GM19193 (cell line): ENCODE results near the gene ABLIM1.

Source experiments
- POLR2A ChIP-seq: IDR thresholded peaks from 4 replicates; pipeline ENCODE4 v1.6.1; 2011; ENCODE audit not compliant: insufficient read depth, insufficient read length; ENCODE audit errors: extremely low read depth

Gene ABLIM1

GRCh38 chr10:114520453-114520852, 137.6 kb downstream of the ABLIM1 start:
- TF ChIP-seq POLR2A, result no peak

GRCh38 chr10:114519756-114520293, 138.2 kb downstream of the ABLIM1 start:
- TF ChIP-seq POLR2A, result no peak

GRCh38 chr10:114519306-114519669, 138.8 kb downstream of the ABLIM1 start:
- no peak for TF ChIP-seq POLR2A

- TF ChIP-seq POLR2A, result no peak
Measured at GRCh38 chr10:114518401-114519305, 139.4 kb downstream of the ABLIM1 start.

- TF ChIP-seq POLR2A, result no peak
Measured at GRCh38 chr10:114517368-114518250, 140.5 kb downstream of the ABLIM1 start.

- no peak for TF ChIP-seq POLR2A
Measured at GRCh38 chr10:114516356-114516755, 141.7 kb downstream of the ABLIM1 start.

GRCh38 chr10:114515298-114515914, 142.7 kb downstream of the ABLIM1 start:
- TF ChIP-seq POLR2A, result no peak

GRCh38 chr10:114513381-114513792, 144.7 kb downstream of the ABLIM1 start:
- TF ChIP-seq POLR2A, result no peak

- TF ChIP-seq POLR2A, result no peak
Measured at GRCh38 chr10:114511881-114512280, 146.2 kb downstream of the ABLIM1 start.

- TF ChIP-seq POLR2A, result no peak
Measured at GRCh38 chr10:114508376-114508775, 149.7 kb downstream of the ABLIM1 start.

- TF ChIP-seq POLR2A, result no peak
Measured at GRCh38 chr10:114507449-114507848, 150.6 kb downstream of the ABLIM1 start.

GRCh38 chr10:114506871-114507385, 151.1 kb downstream of the ABLIM1 start:
- TF ChIP-seq POLR2A, result no peak

GRCh38 chr10:114504769-114505579, 153.1 kb downstream of the ABLIM1 start:
- no peak for TF ChIP-seq POLR2A

GRCh38 chr10:114502074-114502473, 156.0 kb downstream of the ABLIM1 start:
- TF ChIP-seq POLR2A, result no peak
